GM13976 (cell line): ENCODE results near the gene OLA1.
"Not testable (repeated sequence)": the region's sequence is repeated elsewhere in the genome, so short reads cannot be mapped to it uniquely, and the experiment has no call there.

Experiments used
- DNase-seq: peaks from one replicate; pipeline ENCODE4 v3.0.0; 2012; ENCODE audit warnings: low spot score
- in situ Hi-C: fragments of 300-500 bp; cut with MboI; formaldehyde crosslinking; loops from one replicate; pipeline ENCODE4 v1.12.0; 2022; ENCODE audit warnings: low sequenced_read_pairs, mixed read lengths, inconsistent platforms; ENCODE audit not compliant: unreplicated experiment
- TF ChIP-seq, protein P1 (sequence below): IDR thresholded peaks from 2 replicates; pipeline ENCODE4 v1.5.1; 2012; ENCODE audit warnings: borderline replicate concordance, mild to moderate bottlenecking; ENCODE audit not compliant: insufficient read depth; ENCODE audit errors: extremely low read depth, missing control alignments, control extremely low read depth

The OLA1 gene

DNA sequence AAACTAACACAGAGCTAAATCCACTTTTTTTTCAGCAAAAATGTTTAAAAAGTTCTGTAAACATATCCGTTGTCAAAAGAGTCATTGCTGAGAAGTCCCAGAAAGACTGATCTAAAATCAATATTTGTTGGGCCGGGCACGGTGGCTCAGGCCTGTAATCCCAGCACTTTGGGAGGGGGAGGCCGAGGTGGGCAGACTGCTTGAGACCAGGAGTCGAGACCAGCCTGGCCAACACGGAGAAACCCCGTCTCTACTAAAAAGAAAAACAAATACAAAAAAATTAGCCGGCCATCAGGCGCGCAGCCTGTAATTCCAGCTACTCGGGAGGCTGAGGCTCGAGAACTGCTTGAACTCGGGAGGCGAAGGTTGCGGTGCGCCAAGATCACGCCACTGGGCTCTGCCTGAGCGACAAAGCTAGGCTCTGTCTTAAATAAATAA, 1.4 kb downstream of the OLA1 start:
- TF ChIP-seq, protein P1, sequence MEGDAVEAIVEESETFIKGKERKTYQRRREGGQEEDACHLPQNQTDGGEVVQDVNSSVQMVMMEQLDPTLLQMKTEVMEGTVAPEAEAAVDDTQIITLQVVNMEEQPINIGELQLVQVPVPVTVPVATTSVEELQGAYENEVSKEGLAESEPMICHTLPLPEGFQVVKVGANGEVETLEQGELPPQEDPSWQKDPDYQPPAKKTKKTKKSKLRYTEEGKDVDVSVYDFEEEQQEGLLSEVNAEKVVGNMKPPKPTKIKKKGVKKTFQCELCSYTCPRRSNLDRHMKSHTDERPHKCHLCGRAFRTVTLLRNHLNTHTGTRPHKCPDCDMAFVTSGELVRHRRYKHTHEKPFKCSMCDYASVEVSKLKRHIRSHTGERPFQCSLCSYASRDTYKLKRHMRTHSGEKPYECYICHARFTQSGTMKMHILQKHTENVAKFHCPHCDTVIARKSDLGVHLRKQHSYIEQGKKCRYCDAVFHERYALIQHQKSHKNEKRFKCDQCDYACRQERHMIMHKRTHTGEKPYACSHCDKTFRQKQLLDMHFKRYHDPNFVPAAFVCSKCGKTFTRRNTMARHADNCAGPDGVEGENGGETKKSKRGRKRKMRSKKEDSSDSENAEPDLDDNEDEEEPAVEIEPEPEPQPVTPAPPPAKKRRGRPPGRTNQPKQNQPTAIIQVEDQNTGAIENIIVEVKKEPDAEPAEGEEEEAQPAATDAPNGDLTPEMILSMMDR: no peak

DNA sequence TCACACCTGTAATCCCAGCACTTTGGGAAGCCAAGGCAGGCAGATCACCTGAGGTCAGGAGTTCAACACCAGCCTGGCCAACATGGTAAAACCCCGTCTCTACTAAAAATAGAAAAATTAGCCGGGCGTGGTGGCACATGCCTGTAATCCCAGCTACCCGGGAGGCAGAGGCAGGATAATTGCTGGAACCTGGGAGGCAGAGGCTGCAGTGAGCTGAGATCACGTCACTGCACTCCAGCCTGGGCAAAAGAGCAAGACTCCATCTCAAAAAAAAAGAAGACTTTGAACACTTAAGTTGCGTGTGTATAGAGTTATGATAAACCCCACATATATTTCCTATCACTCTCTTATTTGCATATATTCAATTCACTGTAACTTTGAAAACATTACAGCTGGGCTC, 2.7 kb downstream of the OLA1 start:
- in situ Hi-C loops, DNase-seq: not testable (repeated sequence)

More for the DNA sequence above, 1.4 kb downstream of the OLA1 start:
- in situ Hi-C loops: no loop called here
- DNase-seq: no peak

DNA sequence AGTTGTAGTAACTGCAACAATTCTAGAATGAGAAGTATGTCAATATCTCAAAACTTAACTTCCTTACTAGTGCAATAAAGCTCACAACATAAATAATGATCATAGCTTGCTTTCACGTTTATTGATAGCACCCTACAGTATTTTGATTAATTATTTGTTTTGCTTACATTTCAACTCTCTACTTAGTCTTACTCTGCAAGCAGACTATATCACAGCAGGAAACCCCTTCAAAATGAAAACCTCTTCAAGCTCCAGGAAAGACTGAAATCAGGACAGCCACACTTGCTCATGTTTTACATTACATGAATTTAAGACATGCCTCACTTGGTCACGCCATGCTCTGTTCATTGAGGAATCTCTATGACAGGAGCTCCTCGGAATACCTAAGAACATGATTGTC, 3.3 kb downstream of the OLA1 start:
- TF ChIP-seq, protein P1: no peak
- in situ Hi-C loops: no loop called here
- DNase-seq: no peak

DNA sequence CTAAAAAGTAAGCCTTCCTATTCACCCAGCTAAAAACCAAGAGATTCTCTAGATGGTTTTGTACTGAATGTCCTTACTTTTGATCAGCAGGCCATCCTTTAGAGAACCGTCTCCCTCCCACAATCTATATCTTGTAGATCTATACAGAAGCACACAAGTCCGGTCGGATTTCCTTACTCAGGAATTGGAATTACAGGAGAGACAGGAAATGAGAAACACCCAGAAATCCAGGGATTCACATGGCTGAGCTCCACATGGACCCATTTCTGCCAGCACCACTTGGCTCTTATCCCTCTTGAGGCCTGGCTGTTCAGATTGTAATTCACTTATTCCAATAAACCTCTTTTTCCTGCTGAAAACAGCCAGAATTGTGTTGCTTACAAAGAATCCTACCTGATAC, 4.5 kb downstream of the OLA1 start:
- in situ Hi-C loops: no loop called here
- TF ChIP-seq, protein P1: no peak
- DNase-seq: no peak

DNA sequence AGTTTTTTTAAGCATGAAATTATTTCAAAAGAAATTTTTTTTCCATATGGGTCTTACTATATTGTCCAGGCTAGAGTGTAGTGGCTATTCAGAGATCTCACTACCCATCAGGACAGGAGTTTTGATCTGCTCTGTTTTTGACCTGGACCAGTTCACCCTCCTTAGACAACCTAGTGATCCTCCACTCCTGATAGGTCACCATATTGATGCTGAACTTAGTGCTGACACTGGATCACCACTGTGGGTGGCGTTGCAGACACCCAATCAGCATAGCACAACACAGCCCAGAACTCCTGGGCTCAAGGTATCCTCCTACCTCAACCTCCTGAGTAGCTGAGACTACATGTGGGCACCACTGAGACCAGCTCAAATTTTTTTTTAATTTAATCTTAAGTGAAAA, 8.2 kb downstream of the OLA1 start:
- DNase-seq: no peak
- in situ Hi-C loops: no loop called here
- TF ChIP-seq, protein P1: no peak

DNA sequence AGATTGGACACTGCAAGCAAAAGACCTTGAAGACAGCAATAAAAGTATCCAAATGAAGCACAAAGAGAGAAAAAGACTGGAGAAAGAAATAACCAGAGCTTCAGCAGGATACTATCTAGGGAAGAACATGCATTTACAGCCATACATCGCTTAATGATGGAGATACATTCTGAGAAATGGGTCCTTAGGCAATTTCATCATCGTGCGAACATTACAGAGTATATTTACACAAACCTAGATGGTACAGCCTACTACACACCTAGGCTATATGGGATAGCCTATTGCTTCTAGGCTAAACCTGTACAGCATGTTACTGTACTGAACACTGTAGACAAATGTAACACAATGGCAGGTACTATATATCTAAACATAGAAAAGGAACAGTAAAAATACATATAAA, 11.9 kb downstream of the OLA1 start:
- in situ Hi-C loops: no loop called here
- TF ChIP-seq, protein P1: no peak
- no peak for DNase-seq

DNA sequence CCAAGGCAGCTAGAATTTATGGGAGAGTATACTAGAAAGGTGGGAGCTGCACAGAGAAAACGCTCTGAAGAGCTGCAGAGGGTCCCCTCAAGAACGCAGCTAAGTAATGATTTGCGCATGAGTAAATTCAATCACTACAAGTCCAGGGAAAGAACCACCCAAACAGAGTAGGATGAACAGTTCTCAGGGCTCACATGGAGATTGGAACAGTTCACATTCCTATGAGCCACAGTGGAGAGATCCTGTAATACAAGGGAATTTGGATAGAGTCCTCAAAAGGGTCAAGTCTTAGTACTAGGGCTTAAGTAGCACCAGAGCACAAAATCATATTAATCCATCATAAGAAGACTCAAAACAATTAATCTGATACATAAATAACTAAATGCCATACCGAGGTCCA, 12.7 kb downstream of the OLA1 start:
- TF ChIP-seq, protein P1: no peak
- in situ Hi-C loops: no loop called here
- no peak for DNase-seq
